GM18526 (cell line): ENCODE measurements around the gene HRH2.

Source experiments
- POLR2A ChIP-seq: IDR thresholded peaks from 3 replicates; pipeline ENCODE4 v1.6.1; 2011; ENCODE audit not compliant: insufficient read length; ENCODE audit errors: extremely low read depth

Gene HRH2

DNA sequence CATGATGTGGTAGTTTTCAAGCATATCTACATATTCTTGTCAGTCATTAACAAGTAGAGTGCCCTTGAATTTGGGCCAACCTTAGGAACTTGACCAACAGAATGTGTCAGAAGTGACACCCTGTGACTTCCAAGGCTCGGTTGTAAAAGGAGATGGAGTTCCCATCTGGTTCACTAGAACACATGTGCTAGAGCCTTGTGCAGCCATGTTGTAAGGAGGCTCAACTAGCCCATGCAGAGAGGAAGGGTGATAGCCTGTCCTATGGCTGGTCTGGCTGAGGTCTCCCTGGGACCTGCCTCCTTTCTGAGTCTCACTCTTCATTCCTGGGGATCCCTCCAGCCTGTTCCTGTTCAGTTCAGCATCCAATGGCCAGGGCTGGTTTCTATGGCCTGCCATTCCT is 28.1 kb upstream of the HRH2 start:
- TF ChIP-seq POLR2A = no peak

- no peak for TF ChIP-seq POLR2A
These were observed 21.9 kb upstream of the HRH2 start for GRCh38 chr5:175635854-175636584.

GRCh38 chr5:175638305-175638704 is 19.6 kb upstream of the HRH2 start:
- TF ChIP-seq POLR2A = no peak

GRCh38 chr5:175640106-175640775 is 17.6 kb upstream of the HRH2 start:
- no peak for TF ChIP-seq POLR2A

DNA sequence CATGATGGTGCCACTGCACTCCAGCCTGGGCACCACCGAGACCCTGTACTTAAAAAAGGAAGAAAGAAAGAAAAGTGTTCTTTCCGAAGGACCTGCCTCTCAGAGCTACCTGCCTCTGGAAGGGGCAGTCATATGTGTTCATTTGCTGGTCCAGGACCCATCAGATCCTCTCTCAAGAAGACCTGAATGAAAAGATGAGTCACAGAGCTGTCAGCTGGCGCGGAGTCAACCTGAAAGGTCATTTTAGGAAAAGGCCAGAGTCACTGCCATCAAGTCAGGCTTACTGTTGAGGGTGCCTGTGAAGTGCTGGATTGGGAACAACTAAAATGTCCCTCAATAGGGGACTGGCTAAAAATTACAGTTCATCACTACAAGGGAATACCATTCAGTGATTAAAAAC is 14.9 kb upstream of the HRH2 start:
- no peak for TF ChIP-seq POLR2A

GRCh38 chr5:175646251-175646650 is 11.6 kb upstream of the HRH2 start:
- no peak for TF ChIP-seq POLR2A

- no peak for TF ChIP-seq POLR2A
These were observed 7.9 kb upstream of the HRH2 start for GRCh38 chr5:175649967-175650366.

DNA sequence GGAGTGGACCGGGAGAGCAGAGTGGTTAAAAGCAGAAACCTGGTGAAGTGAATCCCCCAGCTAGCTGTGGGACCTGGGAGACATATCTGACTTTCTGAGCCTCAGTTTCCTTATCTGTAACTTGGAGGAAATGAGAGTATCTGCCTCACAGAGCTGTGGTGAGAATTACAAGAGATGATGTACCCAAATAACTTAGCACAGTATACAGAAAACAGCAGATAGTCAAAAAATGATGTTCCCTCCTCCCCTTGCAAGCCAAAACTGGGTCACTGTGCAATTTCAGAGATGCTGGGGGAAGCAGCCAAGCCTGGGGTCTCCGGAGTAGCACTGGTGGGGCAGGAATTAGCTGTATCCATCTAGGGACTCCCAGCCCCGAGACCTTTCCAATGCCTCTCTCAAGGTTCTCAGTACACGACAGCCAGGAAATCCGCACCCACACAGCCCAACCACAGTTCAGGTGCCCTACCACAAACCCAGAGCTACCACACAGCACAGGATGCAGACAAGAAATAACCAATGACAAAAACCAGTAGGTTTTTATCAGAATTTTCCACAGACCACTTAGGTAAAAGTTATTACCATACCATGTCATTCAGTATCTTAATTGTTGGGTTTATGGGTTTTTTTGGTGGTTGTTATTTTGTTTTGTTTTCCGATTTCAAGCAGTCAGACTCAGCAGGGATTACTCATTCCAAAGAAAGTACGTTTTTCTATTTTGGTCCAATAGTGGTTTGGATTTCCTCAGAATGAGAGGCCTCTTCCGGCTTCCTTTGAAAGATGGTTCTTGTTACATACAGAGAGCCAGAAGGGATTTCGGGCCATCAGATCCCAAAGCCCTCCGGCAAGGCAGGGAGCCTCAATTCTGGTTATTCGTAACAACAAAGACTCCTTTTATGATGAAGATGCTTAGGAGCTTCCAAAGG is 4.9 kb upstream of the HRH2 start:
- TF ChIP-seq POLR2A = no peak

DNA sequence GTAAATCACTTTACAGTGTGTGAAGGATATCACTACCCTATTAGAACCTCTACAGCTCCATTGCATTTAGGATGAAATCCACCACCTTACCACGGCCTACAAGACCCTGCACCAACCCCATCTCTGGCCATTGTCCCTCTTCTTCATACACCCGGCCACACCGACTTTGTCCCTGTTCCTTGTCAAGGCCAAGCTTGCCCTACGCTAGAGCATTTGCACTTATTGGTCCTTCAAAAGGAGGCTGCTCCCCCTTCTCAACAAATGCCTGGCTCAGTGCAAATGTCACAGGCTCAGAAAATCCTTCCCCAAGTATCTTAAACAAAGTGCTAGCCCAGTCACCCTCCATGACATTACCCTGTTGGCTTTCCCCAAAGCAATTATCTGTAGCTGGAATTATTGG is 4.1 kb upstream of the HRH2 start:
- TF ChIP-seq POLR2A = no peak

DNA sequence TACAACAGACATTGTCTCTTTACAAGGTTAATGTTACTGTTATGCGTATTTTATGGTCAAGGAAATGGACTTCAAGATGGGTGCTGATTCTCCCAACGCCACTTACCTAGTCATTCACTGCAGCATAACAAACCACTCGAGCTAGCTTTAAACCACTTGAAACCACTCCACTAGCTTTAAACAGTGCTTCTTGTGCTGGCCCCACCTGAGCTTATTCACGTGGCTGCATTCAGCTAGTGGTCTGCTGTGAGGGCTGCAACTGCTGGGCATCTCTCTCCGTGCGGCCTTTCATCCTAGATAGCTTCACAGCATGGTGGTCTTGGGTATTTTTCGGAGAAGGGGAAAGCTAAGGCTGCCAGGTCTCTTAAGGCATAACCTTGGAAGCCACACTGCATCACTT is 3.5 kb upstream of the HRH2 start:
- no peak for TF ChIP-seq POLR2A

DNA sequence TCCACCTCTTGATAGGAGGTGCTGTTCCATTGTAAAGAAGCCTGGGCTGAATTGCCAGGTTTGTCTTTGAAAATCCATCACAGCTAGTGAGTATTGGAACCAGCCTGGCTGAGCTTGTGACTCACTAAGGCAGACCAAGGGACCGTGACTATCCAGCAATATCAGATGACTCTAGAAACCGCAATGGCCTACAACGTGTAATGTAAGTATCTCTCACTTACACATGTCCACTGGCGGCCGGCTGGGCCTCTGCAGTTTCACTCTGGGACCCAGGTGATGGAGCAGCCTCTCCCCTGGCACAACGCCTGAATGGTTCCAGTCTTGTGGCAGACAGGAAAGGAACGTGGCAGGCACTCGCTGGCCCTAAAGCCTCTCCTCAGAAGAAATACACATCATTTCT is 3.1 kb upstream of the HRH2 start:
- TF ChIP-seq POLR2A = no peak

DNA sequence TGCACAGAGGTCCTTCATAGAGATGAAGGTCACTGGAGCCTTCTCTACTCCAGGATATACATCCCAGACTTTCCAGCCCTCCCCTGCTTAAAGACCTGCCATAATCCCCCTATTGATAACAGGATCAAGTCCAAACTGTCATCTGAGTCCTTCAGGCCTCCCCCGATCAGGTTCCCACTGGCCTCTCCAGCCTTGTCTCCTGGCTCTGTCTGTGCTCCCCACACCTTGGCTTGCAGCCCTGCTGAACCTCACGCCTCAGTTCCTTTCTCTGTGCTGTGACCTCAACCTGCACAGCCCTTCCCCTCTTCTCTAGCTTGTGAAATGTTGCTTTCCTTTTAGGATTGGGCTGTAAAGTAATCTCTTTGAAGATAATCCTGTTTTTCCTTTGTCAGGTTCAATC is 2.5 kb upstream of the HRH2 start:
- TF ChIP-seq POLR2A = no peak

DNA sequence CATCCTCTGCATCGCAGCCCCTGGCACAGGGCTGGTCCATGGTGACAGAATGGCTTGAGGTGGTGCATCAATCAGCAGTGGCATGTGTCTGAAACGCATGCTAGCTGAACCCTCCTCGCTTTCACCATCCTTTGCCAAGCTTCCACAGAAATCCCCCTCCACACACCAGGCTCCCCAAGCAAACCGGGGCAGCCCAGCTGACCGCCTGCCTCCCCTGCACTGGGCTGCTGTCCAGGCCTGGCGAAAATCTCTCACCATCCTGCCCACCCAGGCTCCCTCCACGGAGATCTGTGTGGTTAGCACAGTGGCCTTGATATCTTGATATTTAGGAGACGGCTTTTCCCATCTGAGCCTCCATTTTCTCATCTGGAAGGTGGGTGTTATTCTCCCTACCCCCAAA is 905 bp upstream of the HRH2 start:
- no peak for TF ChIP-seq POLR2A

GRCh38 chr5:175658299-175659145 is 651 bp downstream of the HRH2 start:
- TF ChIP-seq POLR2A = no peak
